Activated T-helper 1 cell treated with anti-CD3 and anti-CD28 coated beads, Interleukin-12 subunit alpha, Interleukin-12 subunit beta, Interleukin-2, Interleukin-4 antibody, amounts not matched to agents 30 ng/mL and 10 ng/mL and 1 ng/mL, durations not matched to agents 14 hours and 24 hours and 36 hours (primary cell): ENCODE results near the gene BCL2L1. TPM values are rescaled to one million over a fixed set of nuclear protein-coding genes. Genes with fewer than 3 reads are reported as not detected.

Experiments
- DNase-seq: peaks from one replicate; pipeline ENCODE4 v3.0.0; 2021; ENCODE audit warnings: low spot score
- H3K27ac Mint-ChIP-seq: one replicate; pipeline ENCODE4 v1.8.0; 2021; ENCODE audit warnings: mild to moderate bottlenecking, mixed read lengths
- H3K27me3 Mint-ChIP-seq: one replicate; pipeline ENCODE4 v1.8.0; 2022; ENCODE audit warnings: mild to moderate bottlenecking, moderate library complexity, mixed read lengths; ENCODE audit not compliant: insufficient read depth
- H3K36me3 Mint-ChIP-seq: one replicate; pipeline ENCODE4 v1.8.0; 2021; ENCODE audit warnings: low read depth, mixed read lengths
- H3K4me1 Mint-ChIP-seq: one replicate; pipeline ENCODE4 v1.8.0; 2021; ENCODE audit warnings: low read depth, mixed read lengths
- H3K4me3 Mint-ChIP-seq: one replicate; pipeline ENCODE4 v1.8.0; 2021; ENCODE audit warnings: mild to moderate bottlenecking, moderate library complexity, mixed read lengths
- H3K9me3 Mint-ChIP-seq: one replicate; pipeline ENCODE4 v1.8.0; 2021; ENCODE audit warnings: mixed read lengths
- intact Hi-C: fragments of 100-400 bp; cut with micrococcal nuclease; formaldehyde crosslinking; loops from one replicate; pipeline ENCODE4 v1.15.1; 2024
- total RNA-seq: library from RNA; stranded (reverse); gene quantifications from 2 replicates; pipeline ENCODE4 v1.2.3, GENCODE V29; 2022

BCL2L1 gene
- 417 and 420 TPM in 2 replicates for total RNA-seq

GRCh38 chr20:31722257-31723068 is at the start of gene BCL2L1:
BCL2L1 (minus strand) TSS chr20:31722868; CDS start chr20:31722218, 650 bp downstream.
- Mint-ChIP-seq H3K27ac (peak within 1 kb of the TSS; percentile 93), H3K36me3 (peaks cover 47% of the 10 kb centered on the region), H3K4me3 (peak within 1 kb of the TSS; percentile 97)

GRCh38 chr20:31770243-31770642 is 47.6 kb upstream of the BCL2L1 start:
- DNase-seq = no peak
- Mint-ChIP-seq H3K36me3 (peaks cover 35% of the 10 kb centered on the region), H3K27me3 (no peaks in the 10 kb centered on the region), H3K4me1 (peaks cover 11% of the 10 kb centered on the region), H3K9me3 (no peaks in the 10 kb centered on the region), H3K27ac (no peak overlapping the region), H3K4me3 (no peak overlapping the region)
- intact Hi-C loops = no loop called here

More at GRCh38 chr20:31722257-31723068, at the start of gene BCL2L1:
- Mint-ChIP-seq H3K4me1 (peaks cover 22% of the 10 kb centered on the region), H3K9me3 (no peaks in the 10 kb centered on the region), H3K27me3 (no peaks in the 10 kb centered on the region)
- DNase-seq = peak; percentile 52
- intact Hi-C loops = loop anchor here (1.0 to 5.0 kb wide), 9 partner anchors 17 to 230 kb away; partner anchors contain the start of genes ID1, PDRG1 and TPX2

- no peak overlapping the region for H3K4me3 Mint-ChIP-seq
- intact Hi-C loops = no loop called here
- peaks cover 12% of the 10 kb centered on the region for H3K4me1 Mint-ChIP-seq
- H3K27ac Mint-ChIP-seq = peak overlapping the region; percentile 25
- H3K36me3 Mint-ChIP-seq = peaks cover 36% of the 10 kb centered on the region
- DNase-seq = no peak
- no peaks in the 10 kb centered on the region for H3K9me3 Mint-ChIP-seq
- H3K27me3 Mint-ChIP-seq = no peaks in the 10 kb centered on the region
Measured at GRCh38 chr20:31769681-31770080, 47.0 kb upstream of the BCL2L1 start.

GRCh38 chr20:31767805-31768204 is 45.1 kb upstream of the BCL2L1 start:
- DNase-seq = no peak
- Mint-ChIP-seq H3K9me3 (no peaks in the 10 kb centered on the region), H3K36me3 (peaks cover 30% of the 10 kb centered on the region), H3K27ac (no peak overlapping the region), H3K4me3 (no peak overlapping the region), H3K27me3 (no peaks in the 10 kb centered on the region), H3K4me1 (peaks cover 12% of the 10 kb centered on the region)
- intact Hi-C loops = no loop called here

GRCh38 chr20:31764641-31765305 is 42.1 kb upstream of the BCL2L1 start:
- H3K4me3 Mint-ChIP-seq = no peak overlapping the region
- peaks cover 6% of the 10 kb centered on the region for H3K4me1 Mint-ChIP-seq
- DNase-seq = no peak
- H3K27me3 Mint-ChIP-seq = no peaks in the 10 kb centered on the region
- no peaks in the 10 kb centered on the region for H3K9me3 Mint-ChIP-seq
- intact Hi-C loops = no loop called here
- H3K36me3 Mint-ChIP-seq = peaks cover 32% of the 10 kb centered on the region
- H3K27ac Mint-ChIP-seq = no peak overlapping the region

- peaks cover 18% of the 10 kb centered on the region for H3K4me1 Mint-ChIP-seq
- no peak overlapping the region for H3K4me3 Mint-ChIP-seq
- no peaks in the 10 kb centered on the region for H3K9me3 Mint-ChIP-seq
Measured at GRCh38 chr20:31760519-31761240, 38.0 kb upstream of the BCL2L1 start.

GRCh38 chr20:31759836-31760518 is 37.3 kb upstream of the BCL2L1 start:
- H3K36me3 Mint-ChIP-seq = peaks cover 39% of the 10 kb centered on the region
- peak overlapping the region; percentile 4 for H3K27ac Mint-ChIP-seq
- H3K4me1 Mint-ChIP-seq = peaks cover 13% of the 10 kb centered on the region
- no peaks in the 10 kb centered on the region for H3K9me3 Mint-ChIP-seq
- DNase-seq = no peak
- no peaks in the 10 kb centered on the region for H3K27me3 Mint-ChIP-seq
- intact Hi-C loops = no loop called here
- H3K4me3 Mint-ChIP-seq = no peak overlapping the region

More at GRCh38 chr20:31760519-31761240, 38.0 kb upstream of the BCL2L1 start:
- intact Hi-C loops = no loop called here
- Mint-ChIP-seq H3K36me3 (peaks cover 43% of the 10 kb centered on the region), H3K27me3 (no peaks in the 10 kb centered on the region), H3K27ac (no peak overlapping the region)
- DNase-seq = no peak

GRCh38 chr20:31758991-31759390 is 36.3 kb upstream of the BCL2L1 start:
- H3K27me3 Mint-ChIP-seq = no peaks in the 10 kb centered on the region

GRCh38 chr20:31758521-31758920 is 35.9 kb upstream of the BCL2L1 start:
- H3K4me1 Mint-ChIP-seq = peaks cover 13% of the 10 kb centered on the region

More at GRCh38 chr20:31758991-31759390, 36.3 kb upstream of the BCL2L1 start:
- intact Hi-C loops = no loop called here
- Mint-ChIP-seq H3K4me3 (no peak overlapping the region), H3K9me3 (no peaks in the 10 kb centered on the region), H3K4me1 (peaks cover 13% of the 10 kb centered on the region), H3K27ac (no peak overlapping the region), H3K36me3 (peaks cover 41% of the 10 kb centered on the region)
- DNase-seq = no peak

GRCh38 chr20:31757254-31757653 is 34.6 kb upstream of the BCL2L1 start:
- Mint-ChIP-seq H3K36me3 (peaks cover 46% of the 10 kb centered on the region), H3K4me1 (peaks cover 22% of the 10 kb centered on the region), H3K9me3 (no peaks in the 10 kb centered on the region), H3K27ac (no peak overlapping the region), H3K27me3 (no peaks in the 10 kb centered on the region), H3K4me3 (no peak overlapping the region)
- intact Hi-C loops = no loop called here
- no peak for DNase-seq

More at GRCh38 chr20:31758521-31758920, 35.9 kb upstream of the BCL2L1 start:
- peaks cover 42% of the 10 kb centered on the region for H3K36me3 Mint-ChIP-seq
- H3K4me3 Mint-ChIP-seq = no peak overlapping the region
- H3K27ac Mint-ChIP-seq = no peak overlapping the region
- DNase-seq = no peak
- H3K27me3 Mint-ChIP-seq = no peaks in the 10 kb centered on the region
- H3K9me3 Mint-ChIP-seq = no peaks in the 10 kb centered on the region
- intact Hi-C loops = no loop called here

GRCh38 chr20:31751126-31751525 is 28.5 kb upstream of the BCL2L1 start:
- H3K4me1 Mint-ChIP-seq = peaks cover 39% of the 10 kb centered on the region
- no peak overlapping the region for H3K4me3 Mint-ChIP-seq
- intact Hi-C loops = no loop called here
- no peak for DNase-seq
- H3K36me3 Mint-ChIP-seq = peaks cover 29% of the 10 kb centered on the region
- H3K27me3 Mint-ChIP-seq = no peaks in the 10 kb centered on the region
- no peak overlapping the region for H3K27ac Mint-ChIP-seq
- no peaks in the 10 kb centered on the region for H3K9me3 Mint-ChIP-seq

- Mint-ChIP-seq H3K27ac (no peak overlapping the region), H3K9me3 (no peaks in the 10 kb centered on the region), H3K4me3 (no peak overlapping the region), H3K4me1 (peaks cover 43% of the 10 kb centered on the region), H3K36me3 (peaks cover 34% of the 10 kb centered on the region), H3K27me3 (no peaks in the 10 kb centered on the region)
- no peak for DNase-seq
- intact Hi-C loops = no loop called here
Measured at GRCh38 chr20:31749223-31749622, 26.6 kb upstream of the BCL2L1 start.
